NCI-H1417 treated with DMSO at 0.1 percent for 48 hours (cell line): ENCODE measurements around the gene PRR20G.
"Not testable (repeated sequence)": the region's sequence is repeated elsewhere in the genome, so short reads cannot be mapped to it uniquely, and the experiment has no call there.

ENCODE experiments used
- DNase-seq: peaks from one replicate; lab custom pipeline; 2025; lab: John Stamatoyannopoulos, UW

PRR20G gene

DNA sequence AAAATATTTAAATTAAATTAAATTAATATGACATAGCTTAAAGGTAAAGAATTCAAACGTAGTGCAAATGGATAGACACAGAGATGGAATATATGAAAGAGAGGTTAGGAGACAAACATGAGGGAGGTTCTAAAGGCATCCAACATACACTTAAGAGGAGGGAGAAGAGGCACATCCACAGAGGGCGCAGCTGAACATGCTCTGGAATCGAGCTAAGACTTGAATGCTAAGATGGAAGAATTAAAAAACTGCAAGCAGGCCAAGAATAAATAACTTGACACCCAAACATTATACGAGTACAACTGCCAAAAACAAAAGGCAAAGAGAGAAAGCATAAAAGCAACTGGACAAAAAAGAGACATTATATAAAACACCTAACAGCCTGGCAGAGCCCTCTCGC, 9.1 kb upstream of the PRR20G start:
- DNase-seq, result no peak

DNA sequence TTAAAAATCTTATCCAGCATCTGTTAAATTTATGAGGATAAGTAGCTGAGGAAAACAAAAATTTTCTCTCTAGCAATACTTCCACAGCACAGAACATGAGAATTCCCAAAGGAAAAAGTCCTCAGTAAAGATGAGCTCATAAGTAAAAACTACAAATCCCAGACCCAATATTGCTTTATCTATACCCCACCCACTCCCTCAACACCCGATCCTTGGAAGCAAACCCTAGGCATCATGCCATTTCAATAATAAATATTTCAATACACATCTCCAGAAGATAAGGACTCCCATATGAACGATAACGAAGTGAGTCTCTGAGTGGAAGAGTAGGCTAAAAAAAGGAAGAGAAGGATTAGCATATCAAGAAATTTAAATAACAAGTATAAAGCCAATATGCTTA, 8.3 kb upstream of the PRR20G start:
- no peak for DNase-seq

DNA sequence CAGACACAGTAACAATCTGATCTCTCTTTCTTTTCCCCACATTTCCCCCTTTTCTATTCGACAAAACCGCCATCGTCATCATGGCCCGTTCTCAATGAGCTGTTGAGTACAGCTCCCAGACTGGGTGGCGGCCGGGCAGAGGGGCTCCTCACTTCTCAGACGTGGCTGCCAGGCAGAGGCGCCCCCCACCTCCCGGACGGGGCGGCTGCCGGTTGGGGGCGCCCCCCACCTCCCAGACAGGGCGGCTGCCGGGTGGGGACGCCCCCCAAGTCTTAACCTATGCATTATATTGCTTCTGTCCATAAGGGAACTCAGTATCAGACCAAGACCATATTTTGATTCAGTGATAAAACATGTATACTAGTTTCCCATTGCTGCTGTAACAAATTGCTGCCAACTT, 5.8 kb upstream of the PRR20G start:
- DNase-seq, result not testable (repeated sequence)

DNA sequence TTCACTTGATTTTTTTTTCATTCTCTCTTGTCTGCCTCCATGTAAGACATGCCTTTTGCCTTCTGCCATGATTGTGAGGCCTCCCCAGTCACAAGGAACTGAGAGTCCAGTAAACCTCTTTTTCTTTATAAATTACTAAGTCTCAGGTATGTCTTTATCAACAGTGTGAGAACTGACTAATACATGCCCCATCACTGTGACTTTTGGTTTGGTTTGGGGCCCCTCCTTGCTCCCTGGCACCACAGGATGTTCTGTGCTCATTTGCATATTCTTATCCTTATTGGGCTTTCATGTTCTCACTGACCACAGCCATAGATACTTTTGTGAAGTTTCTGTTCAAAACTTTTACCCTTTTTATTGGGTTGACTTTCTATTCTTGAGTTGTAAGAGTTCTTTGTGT, 3.8 kb upstream of the PRR20G start:
- no peak for DNase-seq

DNA sequence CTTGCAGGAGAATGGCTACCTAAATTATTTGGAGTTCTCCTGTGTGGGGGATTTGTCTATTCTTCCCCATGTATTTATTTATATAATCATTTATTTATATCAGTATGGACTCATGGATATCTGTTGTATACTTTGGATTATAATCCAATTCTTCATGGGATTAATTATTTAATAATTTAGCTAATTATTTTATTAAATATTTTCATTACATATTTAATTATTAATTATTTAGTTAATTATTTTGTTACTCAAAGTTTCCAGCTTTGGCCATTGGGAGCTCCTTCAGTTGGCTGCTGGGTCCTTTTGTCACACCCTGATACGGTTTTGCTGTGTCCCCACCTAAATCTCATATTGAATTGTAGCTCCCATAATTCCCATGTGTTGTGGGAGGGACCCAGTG, 3.3 kb upstream of the PRR20G start:
- DNase-seq, result no peak

DNA sequence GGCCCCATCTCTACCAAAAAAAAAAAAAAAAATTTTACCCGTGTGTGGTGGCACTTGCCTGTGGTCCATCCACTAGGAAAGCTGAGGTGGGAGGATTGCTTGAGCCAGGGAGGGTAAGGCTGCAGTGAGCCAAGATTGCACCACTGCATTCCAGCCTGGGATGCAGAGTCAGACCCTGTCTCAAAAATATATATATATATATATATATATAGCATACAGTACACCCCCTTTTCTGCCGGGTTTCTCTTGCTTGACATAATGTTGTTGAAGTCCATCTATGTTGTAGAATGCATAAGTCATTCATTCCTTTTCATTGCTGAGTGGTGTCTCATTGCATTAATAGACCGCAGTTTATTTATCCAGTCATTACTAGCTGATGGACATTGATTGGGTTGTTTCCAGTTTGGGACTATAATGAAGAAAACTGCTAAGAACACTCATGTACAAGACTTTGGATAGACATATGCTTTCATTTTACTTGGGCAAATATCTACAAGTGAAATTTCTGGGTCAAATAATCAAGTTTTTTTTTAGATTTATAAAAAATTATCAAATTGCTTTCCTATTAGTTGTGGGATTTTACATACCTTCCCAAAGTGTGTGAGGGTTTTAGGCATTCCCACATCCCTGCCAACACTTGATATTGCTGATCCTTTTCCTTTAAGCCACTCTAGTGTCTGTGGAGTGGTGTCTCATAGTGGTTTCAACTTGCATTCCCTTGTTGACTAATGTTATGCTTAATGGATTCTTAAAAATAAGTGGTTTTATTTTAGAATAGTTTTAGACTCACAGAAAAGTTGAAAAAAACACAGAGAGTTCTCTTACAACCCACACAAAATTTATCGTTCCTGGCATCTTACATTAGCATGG, 2.1 kb upstream of the PRR20G start:
- DNase-seq, result no peak

DNA sequence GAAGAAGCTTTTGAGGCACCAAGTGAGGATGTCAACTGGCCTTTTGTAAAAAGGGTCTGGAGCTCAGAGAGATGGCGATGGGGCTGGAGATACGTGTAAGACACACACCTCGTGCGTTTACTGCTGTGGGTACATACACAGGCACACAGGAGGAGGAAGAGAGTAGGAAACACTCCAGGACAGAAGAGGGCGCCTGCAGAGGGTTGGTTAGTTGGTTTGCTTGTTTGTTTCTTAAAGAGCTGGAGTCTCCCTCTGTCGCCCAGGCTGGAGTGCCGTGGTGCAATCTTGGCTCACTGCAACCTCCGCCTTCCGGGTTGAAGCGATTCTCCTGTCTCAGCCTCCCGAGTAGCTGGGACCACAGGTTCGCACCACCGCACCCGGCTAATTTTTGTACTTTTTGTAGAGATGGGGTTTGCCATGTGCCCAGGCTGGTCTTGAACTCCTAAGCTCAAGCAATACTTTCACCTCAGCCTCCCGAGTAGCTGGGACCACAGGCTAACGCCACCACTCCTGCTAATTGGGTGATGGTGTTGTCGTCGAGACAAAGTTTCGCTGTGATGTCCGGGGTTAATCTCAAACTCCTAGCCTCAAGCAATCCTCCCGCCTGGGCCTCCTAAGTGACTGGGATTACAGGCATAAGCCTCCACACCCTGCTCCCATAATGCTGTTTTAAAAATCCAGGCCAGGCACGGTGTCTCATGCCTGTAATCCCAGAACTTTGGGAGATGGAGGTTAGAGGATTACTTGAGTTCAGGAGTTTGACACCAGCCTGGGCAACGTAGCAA, 1.3 kb upstream of the PRR20G start:
- DNase-seq, result no peak

DNA sequence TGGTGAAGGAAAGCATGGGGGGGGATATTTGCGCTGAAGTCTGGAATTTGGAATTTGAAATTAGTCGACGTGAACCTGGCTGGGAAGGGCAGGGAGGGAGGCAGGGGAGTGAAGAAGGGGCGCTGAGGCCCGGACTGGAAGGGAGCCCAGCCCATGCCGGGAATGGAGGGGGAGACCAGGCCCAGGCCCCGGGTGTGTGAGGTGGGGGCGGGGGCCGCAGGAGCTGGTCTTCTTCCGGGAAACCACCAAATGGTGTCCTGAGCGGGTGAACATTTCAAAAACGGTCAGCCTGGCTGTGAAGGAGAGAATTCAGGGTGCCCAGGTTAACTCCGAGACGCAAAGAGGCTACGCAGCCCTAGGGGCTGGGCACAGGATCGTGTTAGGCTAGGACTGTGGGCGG, 497 bp upstream of the PRR20G start:
- DNase-seq, result no peak

DNA sequence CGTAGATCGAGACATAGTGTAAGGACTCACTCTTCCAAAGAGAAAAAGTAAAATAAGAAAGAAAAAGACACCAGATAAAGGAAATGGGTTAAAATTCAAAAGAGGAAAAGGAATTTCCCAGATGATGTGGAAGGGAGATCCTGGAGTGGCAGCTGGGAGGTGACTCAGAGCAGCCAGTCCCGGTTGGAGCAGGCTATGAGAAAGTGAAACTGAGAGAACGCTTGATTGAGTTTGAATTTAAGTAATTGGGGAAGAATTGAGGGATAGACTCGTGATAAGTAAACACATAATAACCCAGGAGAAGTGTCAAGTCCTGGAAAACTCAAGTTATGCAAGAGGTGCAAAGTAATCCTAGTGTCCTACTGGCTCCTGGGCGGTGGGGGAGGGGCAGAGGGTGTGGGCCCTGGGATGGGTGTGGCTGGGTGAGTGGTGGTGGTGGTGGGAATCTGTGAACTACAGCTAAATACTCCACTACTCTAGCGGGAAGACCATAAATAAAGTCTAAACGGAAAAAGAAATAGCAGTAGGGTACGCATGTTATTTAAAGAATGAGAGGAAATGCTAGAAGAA, 1.2 kb downstream of the PRR20G start:
- no peak for DNase-seq

DNA sequence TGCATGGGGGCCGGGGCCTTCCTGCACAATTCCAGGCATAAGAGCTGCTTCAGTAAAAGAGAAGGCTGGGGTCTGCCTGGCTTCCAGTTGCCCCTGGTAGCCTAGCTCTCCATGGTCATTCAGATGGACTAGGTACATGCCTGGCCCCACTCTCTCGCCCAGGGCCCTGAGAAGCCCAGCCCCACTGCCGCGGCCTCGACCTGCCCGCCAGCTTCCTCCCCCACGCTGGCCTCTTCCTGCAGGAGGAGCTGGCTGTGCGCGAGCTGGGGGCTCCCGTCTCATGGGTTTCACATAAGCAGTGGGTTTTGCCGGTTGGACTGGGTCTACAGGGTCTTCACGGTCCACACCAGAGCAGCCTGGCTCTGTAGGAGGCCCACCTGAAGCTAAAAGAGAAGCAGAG, 3.6 kb downstream of the PRR20G start:
- no peak for DNase-seq

DNA sequence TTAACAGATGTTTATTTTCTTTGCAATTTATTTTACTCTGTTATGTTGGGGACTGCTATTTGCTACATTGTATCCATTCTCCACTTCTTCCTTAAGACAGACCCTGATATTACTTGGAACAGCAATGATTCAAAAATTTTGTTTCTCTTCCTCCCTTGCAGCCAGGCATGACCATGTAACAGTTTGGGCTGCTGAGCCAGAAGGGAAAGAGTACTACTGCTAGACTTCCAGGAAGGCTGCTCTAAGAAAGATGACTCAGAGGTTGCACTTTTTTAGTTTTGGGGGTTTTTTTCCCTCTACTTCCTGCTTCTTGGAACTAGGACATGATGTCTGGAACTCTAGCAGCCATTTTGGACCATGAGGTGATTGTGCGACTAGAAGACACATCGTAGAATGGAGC, 10.3 kb downstream of the PRR20G start:
- DNase-seq, result no peak

DNA sequence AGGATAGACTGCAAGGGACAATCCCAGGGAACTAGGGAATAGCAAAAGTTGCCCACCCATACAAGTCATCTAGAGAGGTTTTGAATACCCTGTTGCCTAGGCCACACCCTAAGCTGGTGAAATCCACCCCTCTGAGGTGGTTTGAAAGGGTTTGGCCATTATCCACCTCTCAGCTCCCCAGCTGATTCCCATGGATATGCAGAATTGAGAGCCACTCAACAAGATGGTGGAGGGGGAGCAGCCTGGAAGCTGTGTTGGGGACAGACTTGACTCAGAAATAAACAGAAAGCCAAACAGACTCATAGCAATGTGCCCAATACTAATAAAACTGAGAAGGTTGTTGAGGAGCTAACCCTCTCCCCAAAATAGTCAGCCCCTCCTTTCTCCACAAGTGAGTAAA, 10.9 kb downstream of the PRR20G start:
- DNase-seq, result no peak

DNA sequence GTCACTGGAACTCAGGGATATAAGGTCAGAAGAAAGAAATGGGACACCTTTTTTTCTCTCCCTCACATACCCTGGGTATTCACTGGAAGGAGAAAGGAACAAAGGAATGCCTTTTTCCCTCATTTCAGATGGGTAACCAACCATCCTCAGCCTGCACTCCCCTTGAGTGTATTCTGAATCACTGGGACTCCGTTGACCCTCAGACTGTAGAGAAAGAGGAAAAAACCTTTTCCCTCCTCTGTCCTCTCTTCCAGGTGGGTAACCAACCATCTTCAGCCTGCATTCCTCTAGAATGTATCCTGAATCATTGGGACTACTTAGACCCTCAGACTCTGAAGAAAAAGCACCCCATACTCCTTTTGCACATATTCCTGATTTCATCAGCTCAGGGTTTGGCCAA, 11.4 kb downstream of the PRR20G start:
- no peak for DNase-seq

DNA sequence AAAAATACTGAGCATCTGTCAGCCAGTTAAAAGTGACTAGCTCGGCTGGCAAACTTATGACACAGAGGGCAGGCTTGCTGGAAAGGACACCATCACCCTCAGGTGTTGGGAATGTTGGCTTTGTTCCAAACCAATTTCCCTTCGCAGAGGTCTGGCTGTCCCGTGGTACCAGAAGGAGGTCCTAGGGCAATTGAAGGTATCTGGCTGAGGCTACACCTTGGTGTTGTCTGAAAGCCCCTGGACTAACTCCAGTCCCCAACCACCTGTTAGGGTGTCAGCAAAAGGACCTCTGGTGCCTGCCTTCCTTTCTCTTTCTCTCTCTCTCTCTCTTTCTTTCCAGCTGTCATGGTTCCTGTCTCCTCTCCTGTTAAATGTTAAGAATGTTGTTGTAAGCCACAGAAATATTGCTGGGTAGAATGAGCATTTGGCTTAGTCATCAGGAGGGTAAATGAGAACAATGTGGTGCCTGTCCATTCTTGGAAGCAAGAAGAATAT, 12.5 kb downstream of the PRR20G start:
- DNase-seq, result no peak

DNA sequence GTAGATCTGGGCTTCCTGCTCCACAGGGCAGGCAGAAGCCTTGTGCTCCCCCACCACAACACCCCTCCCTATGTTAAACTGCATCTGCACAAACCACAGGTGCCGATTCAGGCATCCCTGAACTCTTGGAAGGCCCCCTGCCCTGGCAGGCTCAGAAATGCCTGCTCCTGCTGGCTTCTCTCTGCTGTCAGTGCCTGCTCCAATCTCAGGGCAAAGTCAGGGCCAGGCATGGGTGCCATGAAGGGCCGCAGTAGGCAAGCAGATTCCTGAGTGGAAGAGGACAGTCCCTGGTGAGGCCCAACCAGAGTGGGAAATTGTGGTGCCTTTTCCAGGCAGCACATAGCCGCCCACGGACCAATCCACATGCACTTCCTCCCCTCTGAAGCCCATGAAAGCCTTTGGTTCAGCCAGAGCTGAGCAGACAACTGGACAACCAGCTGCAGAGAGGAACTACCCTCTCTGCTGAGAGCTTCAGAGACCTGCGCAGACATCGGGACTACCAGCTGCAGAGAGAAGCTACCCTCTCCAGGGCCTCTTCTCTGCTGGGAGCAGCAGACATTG, 13.6 kb downstream of the PRR20G start:
- no peak for DNase-seq

DNA sequence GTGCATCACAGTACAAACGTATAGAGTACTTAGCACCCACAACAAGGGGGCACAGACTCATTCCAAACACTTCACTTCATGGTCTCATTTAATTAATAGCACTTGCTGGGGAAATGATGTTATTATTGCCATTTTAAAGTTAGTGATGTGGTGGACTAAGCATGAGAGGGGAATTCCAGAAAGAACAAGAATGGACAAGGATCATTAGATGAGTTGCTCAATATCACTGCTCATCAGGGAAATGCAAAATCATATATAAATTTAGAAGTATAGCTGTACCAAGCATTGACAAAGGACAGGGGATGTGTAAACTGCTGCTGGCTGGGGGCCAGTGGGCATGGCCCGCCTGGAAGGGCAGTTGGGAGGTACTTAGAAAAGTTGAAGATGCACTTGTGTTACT, 14.6 kb downstream of the PRR20G start:
- DNase-seq, result no peak

DNA sequence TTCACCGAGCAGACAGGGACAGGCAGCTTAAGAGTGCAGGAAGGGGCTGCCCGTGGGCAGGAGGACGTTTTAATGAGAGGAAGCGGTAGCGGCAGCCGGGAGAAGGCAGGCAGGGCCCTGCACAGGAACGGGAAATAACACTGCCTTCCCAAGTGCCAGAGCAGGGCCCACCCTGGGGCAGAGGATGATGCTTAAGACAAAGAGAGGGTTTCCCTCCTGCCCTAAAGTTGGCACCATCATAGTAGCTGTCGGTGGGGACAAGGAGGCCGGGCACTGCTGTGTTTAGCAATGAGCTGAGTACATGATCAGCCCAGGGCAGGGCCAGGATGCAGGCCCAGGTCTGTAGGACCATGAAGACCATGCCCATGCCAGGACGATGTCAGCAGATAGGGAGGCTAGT, 21.7 kb downstream of the PRR20G start:
- no peak for DNase-seq

DNA sequence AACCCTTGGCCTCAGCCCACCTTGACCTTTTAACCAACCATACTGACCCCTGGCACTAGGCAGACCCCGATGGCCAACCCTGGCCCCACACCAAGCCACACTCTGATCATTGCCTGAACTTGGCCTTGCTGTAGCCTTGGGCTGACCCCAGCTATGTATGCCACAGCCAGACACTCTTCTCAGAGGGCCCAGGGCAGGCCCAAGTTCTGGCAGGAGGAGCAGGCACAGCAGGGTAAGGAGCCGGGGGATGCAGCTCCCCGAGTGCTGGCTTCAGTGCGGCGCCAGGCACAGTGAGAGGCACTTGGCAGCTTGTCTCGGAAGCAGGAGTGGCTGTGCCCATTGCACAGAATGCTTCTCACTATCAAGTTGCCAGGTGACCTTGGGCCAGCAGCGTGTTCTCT, 22.3 kb downstream of the PRR20G start:
- no peak for DNase-seq

DNA sequence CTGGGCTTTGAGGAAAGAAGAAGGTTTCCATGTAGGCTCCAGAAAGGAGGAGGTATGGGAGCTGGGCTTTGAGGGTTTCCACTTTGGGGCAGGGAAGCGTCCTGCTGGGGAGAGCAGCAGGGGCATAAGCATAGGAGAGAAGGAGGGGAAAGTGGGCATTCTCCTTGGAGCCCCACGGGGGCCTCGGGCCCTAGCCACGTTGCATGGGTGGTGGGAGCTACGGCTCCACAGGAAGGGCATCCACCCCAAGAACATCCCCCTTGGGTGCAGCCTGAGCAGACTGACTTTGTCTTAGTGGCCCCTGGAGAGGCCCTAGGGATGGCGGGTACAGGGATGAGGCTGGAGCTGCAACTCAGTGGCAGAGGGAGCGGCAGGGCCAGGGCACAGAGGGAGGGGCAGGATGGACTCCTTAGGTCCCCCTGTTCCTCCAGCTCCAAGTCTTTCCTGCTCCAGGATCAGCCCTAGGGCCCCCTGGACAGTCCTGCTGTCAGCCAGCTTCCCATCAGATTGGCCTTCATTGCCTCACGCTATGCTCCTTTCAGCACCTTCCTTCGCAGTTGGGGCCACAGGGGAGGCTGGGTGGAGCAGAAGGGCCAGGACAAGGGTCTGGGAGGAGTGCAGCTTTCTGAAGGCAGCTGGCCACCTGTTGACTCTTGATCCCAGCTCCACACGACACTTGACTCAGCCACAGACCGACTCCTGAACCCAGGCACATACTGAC, 22.9 kb downstream of the PRR20G start:
- no peak for DNase-seq

DNA sequence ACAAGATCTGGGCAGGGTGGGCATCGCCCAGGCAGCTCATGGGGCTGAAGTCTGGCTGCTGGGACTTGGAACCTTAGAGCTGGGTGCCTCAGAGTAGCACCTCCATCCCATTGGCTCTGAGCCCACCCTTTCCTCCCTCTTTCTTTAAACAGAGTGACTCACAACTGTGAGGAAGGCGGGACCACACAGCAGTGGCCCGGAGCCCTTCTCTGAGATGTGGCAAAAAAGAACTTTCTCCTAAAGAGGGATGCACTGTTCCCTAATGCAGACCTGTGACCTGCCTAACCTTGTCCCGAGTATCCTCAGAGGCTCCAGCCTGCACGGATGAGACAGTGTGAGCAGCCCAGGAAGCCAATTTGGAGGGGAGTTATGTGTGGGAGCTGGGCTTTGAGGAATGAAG, 23.6 kb downstream of the PRR20G start:
- no peak for DNase-seq

DNA sequence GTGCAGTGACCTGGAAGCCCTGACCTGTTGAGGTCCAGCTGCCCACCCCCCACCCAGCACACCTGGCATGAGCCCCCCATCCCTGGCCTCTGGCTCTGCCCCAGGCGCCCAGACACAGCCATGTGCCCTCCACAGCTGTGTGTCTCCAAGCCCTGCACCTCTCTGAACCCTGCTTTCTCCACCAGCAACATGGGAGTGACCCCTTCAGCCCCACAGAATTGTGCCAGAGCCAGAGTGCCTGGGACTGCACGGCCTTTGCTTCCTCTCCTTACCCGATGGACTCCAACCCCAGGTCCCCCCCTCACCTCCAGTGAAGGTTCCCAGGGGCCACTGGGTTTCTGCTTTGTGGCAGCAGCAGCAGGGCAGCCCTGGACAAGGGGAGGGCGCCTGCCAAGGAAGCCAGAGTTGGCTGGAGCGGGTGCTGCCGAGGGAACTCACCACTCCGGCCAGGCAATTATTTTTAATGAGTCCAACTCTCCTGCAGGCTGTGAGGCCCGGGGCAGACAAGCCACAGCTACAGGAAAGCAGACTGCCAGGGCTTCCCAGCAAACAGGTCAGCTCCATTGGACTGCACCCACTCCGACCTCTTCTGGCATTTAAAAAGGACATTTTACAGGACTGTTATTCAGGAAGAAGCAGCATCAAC, 24.1 kb downstream of the PRR20G start:
- no peak for DNase-seq
